T follicular helper cell (primary cell): Measurements from ENCODE around the gene HOXD3.

Experiments used
- DNase-seq: peaks from one replicate; pipeline ENCODE4 v3.0.0-alpha.2; 2020; ENCODE audit warnings: low read depth

Gene HOXD3

DNA sequence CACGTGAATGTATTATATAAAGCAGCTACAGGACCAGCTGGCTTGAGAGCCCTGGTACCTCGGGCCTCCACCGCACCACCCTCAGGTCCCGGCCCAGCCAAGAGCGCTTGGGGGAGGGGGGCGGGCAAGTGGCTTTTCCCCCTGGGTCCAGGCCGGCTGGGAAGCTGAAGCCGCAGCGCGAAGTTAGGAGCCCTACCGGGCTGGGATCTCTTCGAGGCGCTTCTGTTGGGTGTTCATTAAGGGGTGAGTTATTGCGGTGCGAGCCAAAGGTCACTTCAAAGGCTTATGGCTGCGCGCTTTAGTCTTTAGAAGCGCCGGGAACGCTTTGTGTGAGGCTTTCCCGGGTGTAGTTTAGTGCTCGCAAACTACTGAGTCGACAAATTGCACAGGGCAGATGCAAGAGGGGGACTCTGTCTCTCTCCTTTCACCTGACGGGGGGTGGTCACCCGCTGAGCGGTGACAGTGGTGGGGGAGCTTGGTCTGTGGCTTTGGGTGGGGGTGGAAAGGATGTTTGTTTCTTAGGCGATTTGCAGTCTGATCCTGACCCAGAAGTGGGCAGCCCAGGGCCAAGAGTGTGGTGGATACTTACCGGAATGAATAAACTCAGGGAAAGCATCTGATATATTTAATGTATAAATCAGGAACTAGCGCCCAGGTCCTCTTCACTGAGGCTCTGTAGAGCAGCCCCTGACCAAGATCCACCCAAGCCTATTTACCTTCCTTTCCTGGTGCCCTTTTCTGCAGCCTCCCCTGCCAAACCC lies 6.0 kb downstream of the HOXD3 start:
- DNase-seq, result no peak

DNA sequence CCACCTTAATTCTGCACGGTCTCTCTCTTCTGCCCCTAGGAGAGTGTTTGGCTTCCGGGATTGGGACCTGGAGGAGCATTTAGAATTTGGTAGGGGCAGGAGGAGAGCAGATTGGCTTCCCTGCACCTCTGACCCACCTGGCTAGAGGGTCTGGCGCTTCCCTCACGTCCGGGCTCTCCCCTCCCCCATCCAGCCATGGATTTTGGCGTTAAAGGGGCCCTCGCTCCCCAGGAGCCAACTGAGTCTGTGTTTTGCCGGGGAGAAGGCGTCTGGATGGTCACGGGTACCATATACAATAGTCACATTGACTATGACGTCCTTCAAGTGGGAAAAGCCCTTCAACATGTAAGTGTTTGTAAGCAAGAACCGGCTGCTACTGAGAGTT lies 6.6 kb downstream of the HOXD3 start:
- no peak for DNase-seq

- DNase-seq, result no peak
Observed at GRCh38 chr2:176164201-176164600, 7.1 kb downstream of the HOXD3 start.

DNA sequence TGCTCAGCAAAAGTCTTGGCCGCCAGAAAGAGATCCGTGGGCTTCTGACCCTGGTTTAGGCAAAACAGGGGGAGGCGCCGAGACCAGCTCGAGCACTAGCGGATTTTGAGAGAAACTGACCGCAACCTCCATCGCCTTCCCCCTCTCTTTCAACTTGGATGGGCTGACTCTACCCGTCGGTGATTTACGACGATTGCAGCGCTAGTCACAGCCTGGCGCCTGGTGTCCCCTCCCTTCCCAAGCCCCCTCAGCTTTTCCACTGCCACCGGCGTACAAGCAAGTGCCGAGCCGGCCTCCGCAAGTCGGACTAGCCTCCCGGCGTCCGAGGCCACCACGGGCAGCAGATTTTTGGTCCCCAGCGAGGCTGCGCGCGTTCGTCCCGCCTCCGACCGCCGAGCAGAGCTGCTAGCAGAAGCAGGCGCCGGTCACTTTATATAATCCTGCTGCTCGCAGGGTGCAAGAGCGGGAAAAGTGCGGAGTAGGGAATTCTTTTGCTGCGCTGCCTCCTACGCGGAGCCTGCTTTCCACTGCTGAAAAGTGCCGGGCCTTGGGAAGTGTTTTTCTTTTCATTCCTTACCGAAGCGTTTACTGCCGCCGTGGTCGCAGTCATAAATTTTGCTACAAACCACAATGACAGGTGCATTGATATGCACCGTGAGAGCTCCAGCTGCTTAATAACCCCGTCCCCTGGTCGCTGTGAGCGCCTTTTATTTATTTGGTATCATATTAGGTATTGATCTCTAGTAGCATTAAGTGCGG lies 7.7 kb downstream of the HOXD3 start:
- no peak for DNase-seq

GRCh38 chr2:176165370-176166050 lies 8.4 kb downstream of the HOXD3 start:
- DNase-seq, result no peak

DNA sequence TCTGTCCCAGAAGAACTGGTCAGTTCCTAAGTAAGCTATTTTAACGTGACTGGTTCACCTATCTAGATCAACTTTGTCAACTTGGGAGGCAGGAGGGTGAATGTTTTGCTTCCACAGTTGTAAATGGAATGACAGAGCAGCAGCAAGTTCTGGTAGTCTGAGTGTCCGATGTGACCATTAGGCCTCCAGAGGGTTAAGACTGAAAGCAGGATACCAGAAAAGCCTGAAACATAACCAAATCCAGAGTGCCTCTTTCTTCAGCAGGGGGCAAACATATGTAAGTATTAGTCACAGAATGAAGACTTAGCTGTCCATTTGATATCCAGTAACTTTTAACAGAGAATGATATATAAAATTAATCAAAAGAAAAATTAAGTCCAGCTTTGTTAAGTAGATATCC lies 9.2 kb downstream of the HOXD3 start:
- DNase-seq, result no peak

GRCh38 chr2:176167398-176167797 lies 10.3 kb downstream of the HOXD3 start:
- DNase-seq, result no peak

DNA sequence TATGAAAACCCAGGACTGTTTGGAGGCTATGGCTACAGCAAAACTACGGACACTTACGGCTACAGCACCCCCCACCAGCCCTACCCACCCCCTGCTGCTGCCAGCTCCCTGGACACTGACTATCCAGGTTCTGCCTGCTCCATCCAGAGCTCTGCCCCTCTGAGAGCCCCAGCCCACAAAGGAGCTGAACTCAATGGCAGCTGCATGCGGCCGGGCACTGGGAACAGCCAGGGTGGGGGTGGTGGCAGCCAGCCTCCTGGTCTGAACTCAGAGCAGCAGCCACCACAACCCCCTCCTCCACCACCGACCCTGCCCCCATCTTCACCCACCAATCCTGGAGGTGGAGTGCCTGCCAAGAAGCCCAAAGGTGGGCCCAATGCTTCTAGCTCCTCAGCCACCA lies 12.1 kb downstream of the HOXD3 start:
- DNase-seq, result no peak

DNA sequence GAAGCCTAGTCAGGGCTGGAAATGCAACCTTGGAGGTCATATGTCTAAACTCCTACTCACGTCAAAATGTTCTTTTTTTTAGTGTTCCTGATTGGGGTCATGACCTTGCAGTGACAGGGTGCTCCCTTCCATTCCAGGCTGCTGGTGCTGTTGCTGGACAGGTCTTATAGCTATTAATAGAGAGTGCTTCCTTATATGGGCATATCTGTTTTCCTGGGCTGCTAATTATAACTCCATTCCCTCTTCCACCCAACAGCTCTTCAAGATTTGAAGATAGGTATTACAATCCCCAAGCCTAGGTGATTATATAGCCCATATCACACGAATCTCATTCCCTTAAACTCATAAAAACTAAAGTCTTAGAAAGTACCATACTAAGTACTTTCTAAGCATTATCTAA lies 12.6 kb downstream of the HOXD3 start:
- no peak for DNase-seq

GRCh38 chr2:176170602-176171305 lies 13.6 kb downstream of the HOXD3 start:
- DNase-seq, result no peak

DNA sequence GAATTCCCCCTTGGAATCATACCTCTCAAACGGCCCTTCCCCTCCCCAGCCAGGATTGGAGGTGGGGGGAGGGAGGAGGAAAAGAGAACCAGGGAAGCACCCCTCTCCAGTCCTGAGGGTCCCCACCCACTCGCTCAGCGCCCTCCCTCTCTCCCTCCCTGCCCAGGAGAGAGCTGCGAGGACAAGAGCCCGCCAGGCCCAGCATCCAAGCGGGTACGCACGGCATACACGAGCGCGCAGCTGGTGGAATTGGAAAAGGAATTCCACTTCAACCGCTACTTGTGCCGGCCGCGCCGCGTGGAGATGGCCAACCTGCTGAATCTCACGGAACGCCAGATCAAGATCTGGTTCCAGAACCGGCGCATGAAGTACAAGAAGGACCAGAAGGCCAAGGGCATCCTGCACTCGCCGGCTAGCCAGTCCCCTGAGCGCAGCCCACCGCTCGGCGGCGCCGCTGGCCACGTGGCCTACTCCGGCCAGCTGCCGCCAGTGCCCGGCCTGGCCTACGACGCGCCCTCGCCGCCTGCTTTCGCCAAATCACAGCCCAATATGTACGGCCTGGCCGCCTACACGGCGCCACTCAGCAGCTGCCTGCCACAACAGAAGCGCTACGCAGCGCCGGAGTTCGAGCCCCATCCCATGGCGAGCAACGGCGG lies 14.4 kb downstream of the HOXD3 start:
- DNase-seq, result no peak

DNA sequence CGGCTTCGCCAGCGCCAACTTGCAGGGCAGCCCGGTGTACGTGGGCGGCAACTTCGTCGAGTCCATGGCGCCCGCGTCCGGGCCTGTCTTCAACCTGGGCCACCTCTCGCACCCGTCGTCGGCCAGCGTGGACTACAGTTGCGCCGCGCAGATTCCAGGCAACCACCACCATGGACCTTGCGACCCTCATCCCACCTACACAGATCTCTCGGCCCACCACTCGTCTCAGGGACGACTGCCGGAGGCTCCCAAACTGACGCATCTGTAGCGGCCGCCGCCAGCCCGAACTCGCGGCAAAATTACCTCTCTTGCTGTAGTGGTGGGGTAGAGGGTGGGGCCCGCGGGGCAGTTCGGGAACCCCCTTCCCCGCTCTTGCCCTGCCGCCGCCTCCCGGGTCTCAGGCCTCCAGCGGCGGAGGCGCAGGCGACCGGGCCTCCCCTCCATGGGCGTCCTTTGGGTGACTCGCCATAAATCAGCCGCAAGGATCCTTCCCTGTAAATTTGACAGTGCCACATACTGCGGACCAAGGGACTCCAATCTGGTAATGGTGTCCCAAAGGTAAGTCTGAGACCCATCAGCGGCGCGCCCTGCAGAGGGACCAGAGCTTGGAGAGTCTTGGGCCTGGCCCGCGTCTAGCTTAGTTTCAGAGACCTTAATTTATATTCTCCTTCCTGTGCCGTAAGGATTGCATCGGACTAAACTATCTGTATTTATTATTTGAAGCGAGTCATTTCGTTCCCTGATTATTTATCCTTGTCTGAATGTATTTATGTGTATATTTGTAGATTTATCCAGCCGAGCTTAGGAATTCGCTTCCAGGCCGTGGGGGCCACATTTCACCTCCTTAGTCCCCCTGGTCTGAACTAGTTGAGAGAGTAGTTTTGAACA lies 15.1 kb downstream of the HOXD3 start:
- no peak for DNase-seq

DNA sequence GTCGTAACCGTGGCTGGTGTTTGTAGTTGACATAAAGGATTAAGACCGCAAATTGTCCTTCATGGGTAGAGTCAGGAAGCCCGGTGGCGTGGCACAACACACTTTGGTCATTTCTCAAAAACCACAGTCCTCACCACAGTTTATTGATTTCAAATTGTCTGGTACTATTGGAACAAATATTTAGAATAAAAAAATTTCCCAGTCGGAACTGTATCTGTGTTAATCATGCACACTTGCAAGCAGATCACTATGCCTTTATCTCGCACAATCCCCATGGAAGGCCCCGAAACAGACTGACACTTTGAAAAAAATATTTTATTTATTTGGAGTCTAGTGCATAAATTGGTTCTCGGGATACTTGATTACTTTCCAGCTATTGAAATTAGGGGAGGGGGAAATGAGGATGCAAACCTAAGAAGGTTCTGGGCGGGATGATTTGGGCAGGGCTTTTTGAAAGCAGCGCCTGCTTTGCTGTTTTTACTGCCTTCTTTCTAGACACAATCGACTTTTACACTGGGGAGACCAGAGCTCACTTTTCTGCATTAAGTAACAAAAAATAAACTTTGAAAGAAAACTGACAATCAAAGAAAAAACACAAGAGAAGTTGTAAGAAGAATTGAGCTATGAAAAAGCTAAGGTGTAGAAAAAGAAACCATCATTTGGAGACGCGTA lies 15.9 kb downstream of the HOXD3 start:
- no peak for DNase-seq

DNA sequence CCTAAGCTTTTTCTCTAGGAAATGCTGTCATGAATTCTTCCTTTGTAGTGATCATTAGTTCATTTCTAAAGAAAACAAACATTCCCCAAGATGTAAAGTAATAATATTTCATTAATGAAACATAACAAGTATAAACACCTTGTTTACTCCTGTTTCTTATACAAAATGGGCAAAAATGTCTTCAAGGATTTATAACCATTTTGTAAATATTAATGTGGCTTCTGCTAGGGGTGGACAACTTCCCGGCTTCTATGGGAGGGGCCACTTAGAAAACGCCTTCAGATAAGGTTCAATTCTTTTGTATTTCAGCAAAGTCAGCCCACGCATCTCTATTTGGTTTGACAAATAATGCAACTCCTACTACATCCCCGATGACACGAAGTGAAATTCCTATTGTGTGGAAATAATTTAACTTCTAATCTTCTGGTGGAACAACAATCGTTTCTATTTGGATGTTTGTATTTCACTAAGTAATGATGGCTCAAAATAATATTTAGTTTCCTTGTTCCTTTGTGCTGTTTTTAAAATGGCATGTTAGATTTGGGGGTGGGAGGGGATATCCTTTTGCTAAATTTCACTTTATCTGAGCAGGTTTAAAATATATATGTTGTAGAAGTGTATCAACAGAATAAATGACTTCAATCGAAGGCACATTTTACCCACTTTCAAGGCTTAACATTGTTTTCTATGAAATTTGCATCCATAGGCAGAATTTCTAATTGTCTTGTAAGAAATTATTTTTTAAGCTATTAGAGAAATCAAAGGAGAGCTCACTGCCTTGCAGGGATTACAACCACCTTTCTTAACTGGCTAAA lies 16.7 kb downstream of the HOXD3 start:
- no peak for DNase-seq

DNA sequence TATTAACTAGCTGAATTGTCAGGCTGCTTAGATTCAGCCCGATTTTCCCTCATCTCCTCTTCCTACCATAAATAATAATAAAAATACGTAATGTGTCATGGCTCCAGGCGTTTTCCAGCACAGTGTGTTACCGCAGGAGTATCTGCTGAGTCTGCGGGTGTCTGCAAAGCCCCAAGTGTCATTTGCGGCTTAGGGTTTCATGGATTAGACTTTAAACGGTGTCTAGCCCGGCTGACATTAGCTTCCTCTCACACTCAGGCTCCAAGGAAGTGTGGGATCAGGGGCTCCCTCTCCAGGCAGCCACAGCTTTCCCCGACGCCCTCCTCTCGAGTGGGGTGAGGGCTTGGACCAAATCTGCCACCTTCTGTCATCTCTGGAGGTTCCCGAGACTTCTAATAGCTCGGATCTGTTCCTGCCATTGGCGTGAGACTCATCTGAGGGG lies 17.3 kb downstream of the HOXD3 start:
- DNase-seq, result no peak

- no peak for DNase-seq
Observed at GRCh38 chr2:176174824-176175708, 18.0 kb downstream of the HOXD3 start.

- DNase-seq, result no peak
Observed at GRCh38 chr2:176175709-176176607, 18.9 kb downstream of the HOXD3 start.
